ENCODE data around the gene PTGIS.

The PTGIS gene

DNA sequence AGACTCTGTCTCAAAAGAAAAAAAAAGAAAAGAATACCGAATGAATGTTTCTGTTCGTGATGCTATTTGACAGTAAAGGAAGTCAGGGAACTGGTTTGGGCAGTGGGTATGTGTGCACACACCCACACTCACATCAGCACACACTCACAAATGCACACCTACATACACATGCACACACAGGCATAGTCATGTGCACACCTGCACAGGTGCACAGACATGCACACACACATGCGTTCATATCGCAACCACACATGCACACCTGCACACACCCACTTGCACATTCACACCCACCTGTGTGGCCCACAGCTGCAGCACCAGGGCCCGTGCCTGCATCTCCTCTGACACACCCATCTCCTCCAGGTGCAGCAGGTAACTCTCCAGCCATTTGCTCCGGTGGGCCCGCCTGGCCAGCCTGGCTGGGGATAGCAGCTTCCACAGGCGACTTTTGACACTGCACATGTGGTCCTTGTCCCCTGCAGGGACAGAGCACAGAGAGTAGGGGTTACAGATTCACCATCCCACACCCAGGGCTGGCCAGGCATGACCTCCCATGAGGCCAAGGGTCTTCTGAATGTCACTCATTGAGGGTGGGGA, 44.1 kb downstream of the PTGIS start:
- no peak overlapping the region for H3K27ac Mint-ChIP-seq
- H3K36me3 Mint-ChIP-seq (ENCODE audit: low read depth), result no peaks in the 10 kb centered on the region
- H3K4me3 Mint-ChIP-seq, result no peak overlapping the region
- H3K27me3 Mint-ChIP-seq, result peaks cover 16% of the 10 kb centered on the region
- intact Hi-C loops (cut with micrococcal nuclease), result no loop called here
- no peaks in the 10 kb centered on the region for H3K4me1 Mint-ChIP-seq (ENCODE audit: low read depth)
- H3K9me3 Mint-ChIP-seq, result peaks cover 6% of the 10 kb centered on the region

- intact Hi-C loops (cut with micrococcal nuclease), result no loop called here
- Mint-ChIP-seq H3K9me3 (peaks cover 6% of the 10 kb centered on the region), H3K36me3 (ENCODE audit: low read depth) (no peaks in the 10 kb centered on the region), H3K27ac (no peak overlapping the region), H3K4me1 (ENCODE audit: low read depth) (no peaks in the 10 kb centered on the region), H3K4me3 (no peak overlapping the region), H3K27me3 (peaks cover 14% of the 10 kb centered on the region)
Measured at GRCh38 chr20:49521356-49521755, 46.6 kb downstream of the PTGIS start.

DNA sequence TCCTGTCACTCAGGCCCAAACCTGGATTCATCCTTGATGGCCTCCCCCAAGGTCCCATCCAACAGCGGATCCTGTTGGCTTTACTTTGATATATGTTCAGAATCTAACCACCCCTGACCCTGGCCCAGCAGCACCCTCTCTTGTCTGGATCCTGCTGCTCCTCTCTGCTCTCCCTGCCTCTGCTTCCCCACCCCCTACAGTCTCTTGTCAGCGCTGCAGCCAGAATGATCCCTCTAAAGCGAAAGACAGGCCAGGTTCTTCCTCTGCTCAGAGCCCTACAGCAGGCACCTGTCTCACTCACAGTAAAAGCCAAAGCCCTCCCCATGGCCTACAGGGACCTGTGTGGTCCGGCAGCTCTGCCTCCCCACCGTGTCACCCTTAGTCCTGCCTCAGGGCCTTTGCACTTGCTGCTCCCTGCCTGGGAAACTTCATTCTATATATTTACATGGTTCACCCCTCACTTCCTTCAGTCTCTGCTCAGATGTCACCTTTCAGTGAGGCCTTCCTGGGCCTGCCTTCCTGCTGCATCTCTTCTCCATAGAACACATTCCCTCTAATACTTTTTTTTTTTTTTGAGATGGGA, 48.1 kb downstream of the PTGIS start:
- H3K36me3 Mint-ChIP-seq (ENCODE audit: low read depth), result no peaks in the 10 kb centered on the region
- no peak overlapping the region for H3K27ac Mint-ChIP-seq
- peaks cover 4% of the 10 kb centered on the region for H3K9me3 Mint-ChIP-seq
- H3K27me3 Mint-ChIP-seq, result peaks cover 14% of the 10 kb centered on the region
- no peaks in the 10 kb centered on the region for H3K4me1 Mint-ChIP-seq (ENCODE audit: low read depth)
- intact Hi-C loops (cut with micrococcal nuclease), result no loop called here
- no peak overlapping the region for H3K4me3 Mint-ChIP-seq

DNA sequence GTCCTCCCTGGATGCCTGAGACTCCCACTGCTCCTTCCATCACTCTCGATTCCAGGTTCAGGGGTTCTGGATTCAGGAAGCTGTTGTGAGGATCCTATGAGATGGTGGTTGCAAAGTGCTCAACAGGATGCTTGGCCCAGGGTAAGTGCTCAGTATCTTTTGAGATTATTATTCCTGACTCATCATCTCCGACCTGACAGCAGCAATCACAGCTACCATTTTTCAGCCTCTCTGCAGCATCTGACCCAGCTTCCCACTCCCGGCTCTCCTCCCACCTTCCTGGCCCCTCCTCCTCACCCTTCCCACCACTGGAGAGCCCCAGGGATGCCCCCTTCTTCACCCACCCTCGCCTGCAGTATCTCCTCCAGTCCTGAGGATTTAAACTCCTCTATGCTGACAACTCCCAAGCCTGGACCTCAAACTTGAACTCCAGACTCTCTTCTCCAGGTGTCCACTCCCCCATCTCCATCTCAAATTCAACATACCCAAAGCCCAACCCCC, 48.7 kb downstream of the PTGIS start:
- Mint-ChIP-seq H3K27me3 (peaks cover 14% of the 10 kb centered on the region), H3K27ac (no peak overlapping the region), H3K4me3 (no peak overlapping the region), H3K36me3 (ENCODE audit: low read depth) (no peaks in the 10 kb centered on the region), H3K4me1 (ENCODE audit: low read depth) (no peaks in the 10 kb centered on the region), H3K9me3 (no peaks in the 10 kb centered on the region)
- intact Hi-C loops (cut with micrococcal nuclease), result no loop called here

DNA sequence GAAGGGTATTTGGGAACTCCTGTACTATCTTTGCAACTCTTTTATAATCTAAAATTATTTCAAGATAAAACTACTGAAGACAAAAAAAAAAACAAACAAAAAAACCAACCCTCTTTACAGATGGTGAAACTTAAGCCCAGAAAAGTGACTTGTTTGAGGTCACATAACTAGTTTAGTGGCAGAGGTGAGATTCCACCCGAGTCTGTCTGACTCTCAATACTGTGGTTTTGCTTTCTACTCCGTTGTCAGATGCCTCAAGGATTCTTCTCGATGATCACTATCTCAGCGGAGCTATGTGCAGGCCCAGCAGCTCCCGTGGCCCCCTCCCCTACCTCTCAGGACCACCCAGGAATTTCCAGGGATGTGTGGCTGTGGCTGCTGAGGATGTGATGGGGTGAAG, 49.4 kb downstream of the PTGIS start:
- Mint-ChIP-seq H3K4me3 (no peak overlapping the region), H3K27ac (no peak overlapping the region), H3K9me3 (no peaks in the 10 kb centered on the region), H3K27me3 (peaks cover 16% of the 10 kb centered on the region), H3K4me1 (ENCODE audit: low read depth) (no peaks in the 10 kb centered on the region), H3K36me3 (ENCODE audit: low read depth) (no peaks in the 10 kb centered on the region)
- intact Hi-C loops (cut with micrococcal nuclease), result no loop called here

DNA sequence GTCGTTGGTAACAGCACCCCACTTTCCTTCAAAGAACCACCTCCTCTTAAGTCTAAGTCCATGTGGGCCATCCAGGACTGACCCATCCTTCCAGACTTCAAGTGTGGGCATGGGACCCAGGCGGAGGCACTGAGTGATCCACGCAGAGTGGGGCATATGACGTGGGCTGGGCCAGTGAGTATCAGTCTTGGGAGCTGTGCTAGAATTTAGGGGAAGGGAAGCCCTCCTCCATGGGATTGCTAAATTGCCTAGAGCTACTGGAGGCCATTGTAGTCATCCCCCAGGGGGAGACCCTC, 50.2 kb downstream of the PTGIS start:
- peaks cover 14% of the 10 kb centered on the region for H3K27me3 Mint-ChIP-seq
- H3K9me3 Mint-ChIP-seq, result no peaks in the 10 kb centered on the region
- H3K27ac Mint-ChIP-seq, result no peak overlapping the region
- H3K4me1 Mint-ChIP-seq (ENCODE audit: low read depth), result no peaks in the 10 kb centered on the region
- no peaks in the 10 kb centered on the region for H3K36me3 Mint-ChIP-seq (ENCODE audit: low read depth)
- no peak overlapping the region for H3K4me3 Mint-ChIP-seq
- intact Hi-C loops (cut with micrococcal nuclease), result no loop called here

DNA sequence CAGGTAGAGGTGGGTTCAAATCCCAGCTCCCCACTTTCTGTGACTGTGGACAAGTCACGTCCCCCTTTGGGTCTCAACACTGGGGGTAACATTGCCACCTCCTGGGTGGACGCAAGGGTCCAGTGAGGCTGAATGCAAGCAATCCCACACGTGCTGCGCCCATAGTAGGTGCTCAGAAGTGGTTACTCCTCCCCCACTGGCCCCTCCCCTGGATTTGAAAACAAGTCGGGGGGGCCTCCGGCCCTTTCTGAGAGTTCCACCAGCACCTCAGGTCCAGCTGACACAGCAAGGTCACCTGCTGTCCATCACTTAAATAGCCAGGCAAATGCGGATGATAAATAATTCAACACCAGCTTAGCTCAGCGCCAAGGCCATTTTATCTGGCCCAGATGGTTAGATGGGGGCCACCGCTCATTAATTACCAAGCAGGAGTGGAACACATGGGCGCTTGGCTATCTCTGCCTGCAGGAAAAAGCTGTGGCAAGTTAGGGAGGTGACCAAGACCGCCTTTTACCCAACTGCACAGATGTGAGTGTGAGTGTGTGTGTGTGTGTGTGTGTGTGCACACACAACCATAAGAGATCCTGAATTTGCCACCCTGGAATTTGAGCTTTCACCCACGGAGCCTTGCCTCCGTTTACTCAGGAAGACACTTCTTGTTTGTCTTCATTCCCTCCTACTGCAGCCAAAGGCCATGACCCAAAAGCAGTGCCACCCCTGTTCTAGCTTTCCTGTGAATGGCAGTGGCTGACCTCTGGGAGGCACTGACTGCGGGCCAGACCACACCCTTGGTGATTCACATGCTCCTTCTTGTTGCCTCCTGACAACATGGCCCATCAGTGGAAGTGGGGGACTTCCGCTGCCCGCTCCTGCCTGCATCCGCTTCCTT, 50.8 kb downstream of the PTGIS start:
- Mint-ChIP-seq H3K4me1 (ENCODE audit: low read depth) (no peaks in the 10 kb centered on the region), H3K4me3 (no peak overlapping the region), H3K36me3 (ENCODE audit: low read depth) (no peaks in the 10 kb centered on the region), H3K9me3 (no peaks in the 10 kb centered on the region), H3K27ac (no peak overlapping the region), H3K27me3 (peaks cover 11% of the 10 kb centered on the region)
- intact Hi-C loops (cut with micrococcal nuclease), result no loop called here

DNA sequence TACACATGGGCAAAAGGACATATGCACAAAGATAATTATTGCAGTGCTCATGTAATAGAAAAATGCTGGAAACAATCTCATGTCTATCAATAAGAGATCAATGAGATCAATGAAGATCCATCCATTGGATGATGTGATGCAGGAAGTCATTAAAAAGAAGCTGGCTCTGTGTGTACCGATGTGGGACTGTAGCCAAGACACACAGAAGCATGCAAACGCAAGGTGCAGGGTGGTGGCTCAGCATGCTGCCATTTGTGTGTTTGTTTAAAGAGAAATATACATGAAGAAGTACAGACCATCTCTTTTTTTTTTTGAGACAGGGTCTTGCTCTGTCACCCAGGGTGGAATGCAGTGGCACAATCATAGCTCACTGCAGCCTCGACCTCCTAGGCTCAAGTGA, 52.4 kb downstream of the PTGIS start:
- Mint-ChIP-seq H3K36me3 (ENCODE audit: low read depth) (no peaks in the 10 kb centered on the region), H3K27me3 (peaks cover 11% of the 10 kb centered on the region), H3K27ac (no peak overlapping the region), H3K4me1 (ENCODE audit: low read depth) (no peaks in the 10 kb centered on the region), H3K9me3 (no peaks in the 10 kb centered on the region), H3K4me3 (no peak overlapping the region)
- intact Hi-C loops (cut with micrococcal nuclease), result no loop called here

- Mint-ChIP-seq H3K27ac (no peak overlapping the region), H3K9me3 (no peaks in the 10 kb centered on the region), H3K36me3 (ENCODE audit: low read depth) (no peaks in the 10 kb centered on the region), H3K27me3 (peaks cover 15% of the 10 kb centered on the region), H3K4me1 (ENCODE audit: low read depth) (no peaks in the 10 kb centered on the region), H3K4me3 (no peak overlapping the region)
- intact Hi-C loops (cut with micrococcal nuclease), result no loop called here
Measured at GRCh38 chr20:49513517-49513916, 54.4 kb downstream of the PTGIS start.

GRCh38 chr20:49513009-49513408, 54.9 kb downstream of the PTGIS start:
- intact Hi-C loops (cut with micrococcal nuclease), result no loop called here
- H3K27me3 Mint-ChIP-seq, result peaks cover 17% of the 10 kb centered on the region

DNA sequence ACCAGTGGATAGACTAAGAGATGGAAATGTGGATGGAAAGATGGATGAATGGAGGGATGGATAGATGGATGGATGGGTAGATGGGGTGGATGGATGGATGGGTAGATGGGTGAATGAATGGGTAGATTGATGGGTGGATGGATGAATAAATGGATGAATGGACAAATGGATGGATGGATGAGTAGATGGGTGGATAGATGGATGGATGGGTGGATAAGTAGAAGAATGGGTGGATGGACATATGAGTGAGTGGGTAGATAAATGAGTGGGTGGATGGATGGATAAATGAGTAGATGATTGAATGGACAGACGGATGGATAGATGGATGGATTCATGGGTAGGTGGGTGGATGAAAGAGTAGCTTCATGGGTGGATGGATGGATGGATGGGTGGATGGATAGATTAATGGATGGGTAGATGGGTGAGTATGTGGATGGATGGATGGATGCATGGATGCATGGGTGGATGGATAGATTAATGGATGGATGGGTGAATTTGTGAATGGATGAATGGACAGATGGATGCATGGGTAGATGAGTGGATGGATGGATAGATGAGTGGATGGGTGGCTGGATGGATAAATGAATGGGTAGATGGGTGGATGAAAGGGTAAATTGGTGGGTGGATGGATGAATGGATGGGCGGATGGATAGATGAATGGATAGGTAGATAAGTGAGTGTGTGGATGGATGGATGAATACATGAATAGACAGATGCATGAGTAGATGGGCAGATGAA, 56.0 kb downstream of the PTGIS start:
- intact Hi-C loops (cut with micrococcal nuclease), result no loop called here
- no peaks in the 10 kb centered on the region for H3K36me3 Mint-ChIP-seq (ENCODE audit: low read depth)
- no peak overlapping the region for H3K27ac Mint-ChIP-seq
- H3K4me3 Mint-ChIP-seq, result no peak overlapping the region
- H3K4me1 Mint-ChIP-seq (ENCODE audit: low read depth), result no peaks in the 10 kb centered on the region
- H3K9me3 Mint-ChIP-seq, result no peaks in the 10 kb centered on the region
- peaks cover 25% of the 10 kb centered on the region for H3K27me3 Mint-ChIP-seq

More at GRCh38 chr20:49513009-49513408, 54.9 kb downstream of the PTGIS start:
- Mint-ChIP-seq H3K4me3 (no peak overlapping the region), H3K36me3 (ENCODE audit: low read depth) (no peaks in the 10 kb centered on the region), H3K4me1 (ENCODE audit: low read depth) (no peaks in the 10 kb centered on the region), H3K9me3 (no peaks in the 10 kb centered on the region), H3K27ac (no peak overlapping the region)

DNA sequence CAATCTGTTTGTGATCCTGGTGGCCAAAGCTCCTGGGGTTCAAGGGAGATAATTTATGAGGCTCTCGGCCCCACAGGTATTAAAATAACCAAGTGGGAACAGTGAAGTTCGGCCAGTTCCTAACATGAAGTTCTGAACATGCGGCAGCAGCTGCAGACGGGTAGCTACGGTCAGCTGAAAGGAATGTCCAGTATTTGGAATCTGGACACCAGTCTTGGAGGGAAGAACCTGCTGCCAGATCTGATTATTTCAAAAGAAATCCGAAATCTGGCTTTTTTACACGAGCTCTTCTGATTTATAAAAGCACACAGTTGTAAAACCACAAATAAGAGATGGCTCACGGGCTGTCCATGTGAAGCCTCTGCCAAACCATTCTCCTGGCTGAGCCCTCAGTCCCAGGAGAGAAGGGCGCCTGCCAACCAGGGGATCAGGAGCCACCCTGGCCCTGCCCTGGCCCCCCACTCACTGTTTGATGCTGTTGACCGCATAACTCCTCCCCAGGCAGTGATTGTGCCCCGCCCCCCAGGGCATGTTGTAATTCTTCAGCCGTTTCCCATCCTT, 57.3 kb downstream of the PTGIS start:
- intact Hi-C loops (cut with micrococcal nuclease), result no loop called here
- Mint-ChIP-seq H3K27ac (no peak overlapping the region), H3K9me3 (no peaks in the 10 kb centered on the region), H3K27me3 (peaks cover 35% of the 10 kb centered on the region), H3K4me3 (no peak overlapping the region), H3K4me1 (ENCODE audit: low read depth) (no peaks in the 10 kb centered on the region), H3K36me3 (ENCODE audit: low read depth) (no peaks in the 10 kb centered on the region)

DNA sequence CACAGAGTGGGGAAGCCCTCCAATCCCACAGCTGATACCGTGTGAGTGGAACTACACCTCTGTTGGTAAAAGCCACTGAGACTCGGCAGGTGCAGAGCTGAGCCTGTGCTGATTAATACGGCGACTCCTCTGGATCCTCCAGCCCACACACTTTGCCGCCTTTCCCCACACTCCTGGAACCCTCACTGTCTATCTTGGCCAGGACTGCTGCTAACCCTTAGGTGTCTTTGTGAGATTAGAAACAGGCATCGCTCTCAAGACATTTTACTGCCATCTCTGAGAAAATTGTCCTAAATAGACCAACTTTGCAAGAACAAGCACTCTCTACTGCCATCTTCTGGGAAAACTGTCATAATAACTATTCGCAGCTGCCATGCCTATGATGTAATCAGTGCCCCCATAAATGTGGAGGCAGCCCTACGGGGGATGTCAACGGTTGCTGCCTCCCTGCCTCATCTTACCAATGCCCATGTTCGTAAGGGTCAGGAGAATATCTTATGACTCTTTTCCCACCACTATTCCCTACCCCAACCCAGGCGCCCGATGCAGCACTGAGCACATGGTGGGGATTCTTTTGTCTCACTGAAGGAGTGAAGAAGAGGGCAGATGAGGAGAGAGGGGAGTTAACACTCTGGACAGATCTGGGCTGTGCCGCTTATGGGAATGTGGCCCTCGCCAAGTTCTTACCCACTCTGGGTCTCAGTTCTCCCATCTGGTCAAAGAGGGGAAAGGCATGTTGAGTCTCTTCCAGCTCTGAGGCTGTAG, 59.3 kb downstream of the PTGIS start:
- Mint-ChIP-seq H3K27me3 (peaks cover 45% of the 10 kb centered on the region), H3K36me3 (ENCODE audit: low read depth) (no peaks in the 10 kb centered on the region), H3K4me1 (ENCODE audit: low read depth) (no peaks in the 10 kb centered on the region), H3K4me3 (no peak overlapping the region), H3K9me3 (no peaks in the 10 kb centered on the region), H3K27ac (no peak overlapping the region)
- intact Hi-C loops (cut with micrococcal nuclease), result loop anchor here (1.0 kb wide), 1 partner anchor 174 kb away; no protein-coding TSS in a partner anchor
